Astrocyte (in vitro differentiated cells and primary cell): ENCODE results near the gene FHIT. TPM values are rescaled to one million over a fixed set of nuclear protein-coding genes. Genes with fewer than 3 reads are reported as not detected.

Experiments
- DNase-seq: peaks from one replicate; pipeline ENCODE4 v3.0.0-alpha.2; 2010; ENCODE audit warnings: low read depth
- FAIRE-seq: peaks from 2 replicates; lab custom pipeline; 2011; peaks lifted over from hg19 to GRCh38; lab: Jason Lieb, UNC
- H2AFZ ChIP-seq: 2 replicates; pipeline ENCODE4 v1.6.0; 2012; ENCODE audit warnings: low read depth, low read length, inconsistent platforms
- H3K27ac ChIP-seq: 2 replicates; pipeline ENCODE4 v1.5.1; 2011; ENCODE audit warnings: low read depth, low read length, inconsistent platforms
- H3K27me3 ChIP-seq: 2 replicates; pipeline ENCODE4 v1.6.0; 2011; ENCODE audit warnings: low read length, inconsistent platforms; ENCODE audit not compliant: insufficient read depth
- H3K36me3 ChIP-seq: 2 replicates; pipeline ENCODE4 v1.5.1; 2011; ENCODE audit warnings: low read length, inconsistent platforms; ENCODE audit not compliant: insufficient read depth
- H3K4me1 ChIP-seq: 2 replicates; pipeline ENCODE4 v1.5.1; 2011; ENCODE audit warnings: low read length, inconsistent platforms; ENCODE audit not compliant: insufficient read depth
- H3K4me2 ChIP-seq: 2 replicates; pipeline ENCODE4 v1.6.0; 2012; ENCODE audit warnings: low read length, inconsistent platforms
- H3K4me3 ChIP-seq: 2 replicates; pipeline ENCODE4 v1.5.1; 2011; ENCODE audit warnings: low read depth, mild to moderate bottlenecking, low read length, inconsistent platforms; ENCODE audit not compliant: insufficient read depth
- H3K79me2 ChIP-seq: 2 replicates; pipeline ENCODE4 v1.6.0; 2012; ENCODE audit warnings: mild to moderate bottlenecking, low read length, inconsistent platforms; ENCODE audit not compliant: insufficient read depth
- H3K9ac ChIP-seq: 2 replicates; pipeline ENCODE4 v1.6.0; 2012; ENCODE audit warnings: mild to moderate bottlenecking, low read length, inconsistent platforms
- H3K9me3 ChIP-seq: 2 replicates; pipeline ENCODE4 v1.5.1; 2012; ENCODE audit warnings: low read depth, mild to moderate bottlenecking, low read length, inconsistent platforms; ENCODE audit not compliant: insufficient read depth
- H4K20me1 ChIP-seq: 2 replicates; pipeline ENCODE4 v1.6.0; 2012; ENCODE audit warnings: low read length, inconsistent platforms; ENCODE audit not compliant: insufficient read depth
- H3K27ac Mint-ChIP-seq: one replicate; pipeline ENCODE4 v1.8.0; 2021; ENCODE audit warnings: mild to moderate bottlenecking, mixed read lengths; ENCODE audit not compliant: unreplicated experiment
- H3K27me3 Mint-ChIP-seq: one replicate; pipeline ENCODE4 v1.8.0; 2021; ENCODE audit warnings: low read depth, mixed read lengths; ENCODE audit not compliant: unreplicated experiment
- H3K36me3 Mint-ChIP-seq: one replicate; pipeline ENCODE4 v1.8.0; 2021; ENCODE audit warnings: low read depth, mixed read lengths; ENCODE audit not compliant: unreplicated experiment
- H3K4me1 Mint-ChIP-seq: one replicate; pipeline ENCODE4 v1.8.0; 2021; ENCODE audit warnings: low read depth, mixed read lengths; ENCODE audit not compliant: unreplicated experiment
- H3K4me3 Mint-ChIP-seq: one replicate; pipeline ENCODE4 v1.8.0; 2021; ENCODE audit warnings: mild to moderate bottlenecking, moderate library complexity, mixed read lengths; ENCODE audit not compliant: unreplicated experiment
- H3K9me3 Mint-ChIP-seq: one replicate; pipeline ENCODE4 v1.8.0; 2021; ENCODE audit warnings: mild to moderate bottlenecking, mixed read lengths; ENCODE audit not compliant: unreplicated experiment
- CTCF ChIP-seq: IDR thresholded peaks from 2 replicates; pipeline ENCODE4 v1.5.1; 2011; ENCODE audit warnings: low read depth, mild to moderate bottlenecking, inconsistent platforms, low read length, moderate library complexity; ENCODE audit not compliant: insufficient read depth
- EZH2 ChIP-seq: IDR thresholded peaks from 2 replicates; pipeline ENCODE4 v1.6.1; 2012; ENCODE audit warnings: mild to moderate bottlenecking, low read length, inconsistent platforms; ENCODE audit not compliant: insufficient read depth
- total RNA-seq: library from RNA; stranded (reverse); gene quantifications from 2 replicates; pipeline ENCODE4 v1.2.1, GENCODE V29; 2021

Gene FHIT
- total RNA-seq, 1 donor from 2014 or later, result 6.7 TPM

GRCh38 chr3:60577601-60578000, 673.7 kb downstream of the FHIT start:
- no peak overlapping the region for H3K4me2 ChIP-seq
- H3K4me3 Mint-ChIP-seq, result no peak overlapping the region
- no peaks in the 10 kb centered on the region for H3K9me3 ChIP-seq
- DNase-seq (no peak), FAIRE-seq (no peak)
- H3K36me3 Mint-ChIP-seq, result no peaks in the 10 kb centered on the region
- H3K27ac ChIP-seq, result no peak overlapping the region
- TF ChIP-seq EZH2 (no peak), CTCF (no peak)
- H3K4me1 ChIP-seq, result peaks cover 3% of the 10 kb centered on the region
- no peaks in the 10 kb centered on the region for H3K27me3 Mint-ChIP-seq
- no peak overlapping the region for H3K4me3 ChIP-seq
- no peaks in the 10 kb centered on the region for H3K79me2 ChIP-seq
- H3K27ac Mint-ChIP-seq, result no peak overlapping the region
- H4K20me1 ChIP-seq, result no peaks in the 10 kb centered on the region
- H3K9me3 Mint-ChIP-seq, result no peaks in the 10 kb centered on the region
- H3K36me3 ChIP-seq, result no peaks in the 10 kb centered on the region
- no peak overlapping the region for H3K9ac ChIP-seq
- H3K4me1 Mint-ChIP-seq, result peaks cover 15% of the 10 kb centered on the region
- H3K27me3 ChIP-seq, result no peaks in the 10 kb centered on the region
- no peak overlapping the region for H2AFZ ChIP-seq

DNA sequence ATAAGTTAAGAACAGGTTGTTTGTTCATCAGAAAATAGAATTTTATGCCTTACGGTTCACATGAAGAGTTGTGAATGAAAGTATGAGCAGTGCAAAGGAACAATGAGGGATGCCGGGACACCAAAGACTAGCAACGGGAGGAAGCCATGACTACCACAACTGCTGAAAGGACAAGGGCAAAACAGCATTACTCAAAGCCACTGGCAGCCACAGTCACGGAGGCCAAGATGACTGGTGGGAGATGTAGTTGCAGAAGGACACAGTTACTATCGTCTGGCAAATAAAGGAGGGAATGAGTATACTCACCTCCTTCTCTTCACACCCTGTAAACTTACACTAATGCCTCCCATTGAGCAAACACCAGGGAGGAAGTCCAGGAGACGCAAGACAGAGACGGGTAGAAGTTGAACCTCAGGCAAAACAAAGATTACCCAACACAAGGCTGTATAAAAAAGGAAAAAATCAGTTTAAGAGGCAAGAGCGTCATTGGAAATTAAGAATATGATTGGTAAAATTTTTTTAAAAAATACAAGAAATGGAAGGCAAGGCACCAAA, 675.5 kb downstream of the FHIT start:
- H3K36me3 Mint-ChIP-seq, result no peaks in the 10 kb centered on the region
- no peak overlapping the region for H3K9ac ChIP-seq
- no peaks in the 10 kb centered on the region for H4K20me1 ChIP-seq
- no peaks in the 10 kb centered on the region for H3K27me3 ChIP-seq
- no peak overlapping the region for H3K27ac ChIP-seq
- H3K27me3 Mint-ChIP-seq, result no peaks in the 10 kb centered on the region
- TF ChIP-seq EZH2, result no peak
- no peak for TF ChIP-seq CTCF
- no peaks in the 10 kb centered on the region for H3K36me3 ChIP-seq
- H3K27ac Mint-ChIP-seq, result no peak overlapping the region
- H3K4me3 ChIP-seq, result no peak overlapping the region
- H3K4me1 ChIP-seq, result peaks cover 3% of the 10 kb centered on the region
- no peak for FAIRE-seq
- H3K9me3 ChIP-seq, result no peaks in the 10 kb centered on the region
- no peaks in the 10 kb centered on the region for H3K9me3 Mint-ChIP-seq
- H3K4me2 ChIP-seq, result no peak overlapping the region
- H3K4me3 Mint-ChIP-seq, result no peak overlapping the region
- no peaks in the 10 kb centered on the region for H3K79me2 ChIP-seq
- DNase-seq, result no peak
- no peak overlapping the region for H2AFZ ChIP-seq
- H3K4me1 Mint-ChIP-seq, result peaks cover 15% of the 10 kb centered on the region

DNA sequence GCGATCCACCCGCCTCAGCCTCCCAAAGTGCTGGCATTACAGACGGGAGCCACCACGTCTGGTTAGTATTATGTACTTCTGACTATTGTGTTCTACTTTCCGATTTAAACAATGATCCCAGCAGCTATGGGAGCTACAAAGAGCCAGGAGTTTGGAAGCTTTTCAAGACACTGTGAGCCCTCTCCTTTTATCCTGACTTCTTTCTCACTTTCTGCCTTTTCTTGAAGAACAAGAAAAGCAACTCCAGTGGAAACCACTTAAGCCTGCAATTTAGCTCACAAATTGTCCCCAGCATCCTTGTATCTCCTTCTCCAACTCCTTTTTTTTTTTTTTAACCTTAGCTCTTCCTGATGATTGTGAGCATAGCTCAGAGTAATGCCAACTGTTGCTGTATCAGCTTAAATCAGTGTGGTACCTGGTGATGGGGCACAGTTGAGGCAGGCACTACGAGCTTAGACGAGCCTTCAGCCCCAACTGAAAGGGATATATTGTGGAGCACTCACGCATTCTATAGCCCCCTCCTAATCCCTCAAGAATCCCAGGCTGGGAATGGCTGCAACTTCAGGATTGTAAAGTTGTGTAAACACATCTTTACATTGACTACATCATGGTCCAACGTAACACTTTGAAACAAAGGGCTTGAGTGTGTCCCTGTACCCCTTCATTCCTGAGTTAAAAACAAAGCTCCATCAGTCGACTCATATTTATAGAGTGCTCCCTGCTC, 677.0 kb downstream of the FHIT start:
- Histone ChIP-seq H3K27ac (no peak overlapping the region), H3K27me3 (no peaks in the 10 kb centered on the region), H3K4me1 (no peaks in the 10 kb centered on the region), H3K4me3 (no peak overlapping the region), H3K9me3 (no peaks in the 10 kb centered on the region), H2AFZ (no peak overlapping the region), H3K36me3 (no peaks in the 10 kb centered on the region), H3K9ac (no peak overlapping the region), H3K79me2 (no peaks in the 10 kb centered on the region), H4K20me1 (no peaks in the 10 kb centered on the region), H3K4me2 (peak overlapping the region; percentile 66)
- DNase-seq, result no peak
- no peak for FAIRE-seq
- H3K27me3 Mint-ChIP-seq, result no peaks in the 10 kb centered on the region
- no peak overlapping the region for H3K27ac Mint-ChIP-seq
- no peak overlapping the region for H3K4me3 Mint-ChIP-seq
- no peak for TF ChIP-seq EZH2
- TF ChIP-seq CTCF, result no peak
- no peaks in the 10 kb centered on the region for H3K36me3 Mint-ChIP-seq
- H3K9me3 Mint-ChIP-seq, result no peaks in the 10 kb centered on the region
- peaks cover 8% of the 10 kb centered on the region for H3K4me1 Mint-ChIP-seq
